Astrocyte of the spinal cord (primary cell): ENCODE data around the gene EPHA5.

ENCODE experiments used
- DNase-seq: peaks from one replicate; pipeline ENCODE4 v3.0.0; 2011; ENCODE audit warnings: low read depth, low spot score
- H3K4me3 ChIP-seq: 2 replicates; pipeline ENCODE4 v1.5.1; 2011; ENCODE audit warnings: low read depth, mild to moderate bottlenecking, low read length, moderate library complexity
- CTCF ChIP-seq: IDR thresholded peaks from 2 replicates; pipeline ENCODE4 v1.5.1; 2012; ENCODE audit warnings: low read depth, mild to moderate bottlenecking, low read length, inconsistent platforms
- in situ Hi-C: cut with HindIII; loops from 2 replicates; pipeline ENCODE4 v1.10.0; 2017; ENCODE audit warnings: low sequenced_read_pairs

EPHA5 gene

GRCh38 chr4:65600656-65601055, 69.6 kb downstream of the EPHA5 start:
- no peak overlapping the region for H3K4me3 ChIP-seq
- TF ChIP-seq CTCF: no peak
- DNase-seq: peak; percentile 42
- in situ Hi-C loops: no loop called here

GRCh38 chr4:65599340-65599739, 70.9 kb downstream of the EPHA5 start:
- H3K4me3 ChIP-seq: no peak overlapping the region
- peak; percentile 50 for DNase-seq
- TF ChIP-seq CTCF: no peak
- in situ Hi-C loops: no loop called here

- no peak for TF ChIP-seq CTCF
- in situ Hi-C loops: no loop called here
- H3K4me3 ChIP-seq: no peak overlapping the region
Observed at GRCh38 chr4:65597697-65598096, 72.6 kb downstream of the EPHA5 start.

GRCh38 chr4:65592089-65592488, 78.2 kb downstream of the EPHA5 start:
- TF ChIP-seq CTCF: no peak
- no peak overlapping the region for H3K4me3 ChIP-seq
- in situ Hi-C loops: no loop called here
- DNase-seq: no peak

More at GRCh38 chr4:65597697-65598096, 72.6 kb downstream of the EPHA5 start:
- no peak for DNase-seq

- no peak for TF ChIP-seq CTCF
- in situ Hi-C loops: no loop called here
- no peak overlapping the region for H3K4me3 ChIP-seq
- no peak for DNase-seq
Observed at GRCh38 chr4:65589921-65590320, 80.4 kb downstream of the EPHA5 start.

- in situ Hi-C loops: no loop called here
- no peak for DNase-seq
- no peak for TF ChIP-seq CTCF
- H3K4me3 ChIP-seq: no peak overlapping the region
Observed at GRCh38 chr4:65589331-65589730, 81.0 kb downstream of the EPHA5 start.

- peak; percentile 19 for TF ChIP-seq CTCF
- in situ Hi-C loops: no loop called here
- no peak overlapping the region for H3K4me3 ChIP-seq
- DNase-seq: peak; percentile 20
Observed at GRCh38 chr4:65580551-65580950, 89.7 kb downstream of the EPHA5 start.
